Measurements from ENCODE around the gene SCAF8.

SCAF8 gene

DNA sequence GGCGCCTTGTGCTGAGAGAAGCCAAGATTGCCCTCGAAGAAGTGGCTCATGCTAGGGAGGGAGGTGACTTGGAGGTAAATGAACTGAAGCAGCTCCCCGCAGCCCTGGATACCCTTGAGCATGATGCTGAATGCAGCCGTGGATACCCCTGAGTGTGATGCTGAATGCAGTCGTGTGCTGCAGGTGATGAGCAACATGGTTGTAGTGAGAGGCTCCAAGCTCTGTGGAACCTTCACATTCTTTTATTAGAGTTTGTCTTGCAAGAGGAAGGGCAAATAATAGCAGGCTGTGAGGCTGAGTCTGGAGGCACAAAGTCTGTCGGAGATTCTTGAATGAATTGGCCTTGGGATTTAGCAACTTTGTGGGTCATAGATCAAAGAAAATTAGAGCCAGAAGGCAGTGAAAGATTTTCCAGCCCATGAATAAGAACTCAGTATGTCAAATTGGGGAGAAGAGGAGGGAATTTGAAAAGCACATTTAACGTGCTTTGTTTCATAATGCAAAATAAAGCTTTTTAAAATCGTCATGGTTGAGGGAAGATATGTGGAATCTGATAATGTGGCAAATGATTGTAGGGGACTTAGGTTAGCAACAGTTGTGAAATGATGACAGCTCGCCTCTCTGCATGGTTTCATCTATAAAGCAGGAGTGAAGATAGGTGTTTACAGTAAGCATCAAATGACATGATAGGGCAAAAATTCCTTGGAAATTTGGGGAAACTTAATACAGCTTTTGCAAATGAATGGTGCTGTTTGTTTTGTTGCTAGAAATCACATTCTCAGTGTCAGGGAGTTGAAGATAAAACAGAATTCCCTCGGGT, 141.8 kb downstream of the SCAF8 start:
- H3K27ac ChIP-seq, result no peak overlapping the region
- TF ChIP-seq, protein P1, sequence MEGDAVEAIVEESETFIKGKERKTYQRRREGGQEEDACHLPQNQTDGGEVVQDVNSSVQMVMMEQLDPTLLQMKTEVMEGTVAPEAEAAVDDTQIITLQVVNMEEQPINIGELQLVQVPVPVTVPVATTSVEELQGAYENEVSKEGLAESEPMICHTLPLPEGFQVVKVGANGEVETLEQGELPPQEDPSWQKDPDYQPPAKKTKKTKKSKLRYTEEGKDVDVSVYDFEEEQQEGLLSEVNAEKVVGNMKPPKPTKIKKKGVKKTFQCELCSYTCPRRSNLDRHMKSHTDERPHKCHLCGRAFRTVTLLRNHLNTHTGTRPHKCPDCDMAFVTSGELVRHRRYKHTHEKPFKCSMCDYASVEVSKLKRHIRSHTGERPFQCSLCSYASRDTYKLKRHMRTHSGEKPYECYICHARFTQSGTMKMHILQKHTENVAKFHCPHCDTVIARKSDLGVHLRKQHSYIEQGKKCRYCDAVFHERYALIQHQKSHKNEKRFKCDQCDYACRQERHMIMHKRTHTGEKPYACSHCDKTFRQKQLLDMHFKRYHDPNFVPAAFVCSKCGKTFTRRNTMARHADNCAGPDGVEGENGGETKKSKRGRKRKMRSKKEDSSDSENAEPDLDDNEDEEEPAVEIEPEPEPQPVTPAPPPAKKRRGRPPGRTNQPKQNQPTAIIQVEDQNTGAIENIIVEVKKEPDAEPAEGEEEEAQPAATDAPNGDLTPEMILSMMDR (IDR thresholded peaks at IDR 0.05), result no peak
- TF ChIP-seq ZFX (IDR thresholded peaks at IDR 0.05; ENCODE audit: borderline replicate concordance), result no peak

DNA sequence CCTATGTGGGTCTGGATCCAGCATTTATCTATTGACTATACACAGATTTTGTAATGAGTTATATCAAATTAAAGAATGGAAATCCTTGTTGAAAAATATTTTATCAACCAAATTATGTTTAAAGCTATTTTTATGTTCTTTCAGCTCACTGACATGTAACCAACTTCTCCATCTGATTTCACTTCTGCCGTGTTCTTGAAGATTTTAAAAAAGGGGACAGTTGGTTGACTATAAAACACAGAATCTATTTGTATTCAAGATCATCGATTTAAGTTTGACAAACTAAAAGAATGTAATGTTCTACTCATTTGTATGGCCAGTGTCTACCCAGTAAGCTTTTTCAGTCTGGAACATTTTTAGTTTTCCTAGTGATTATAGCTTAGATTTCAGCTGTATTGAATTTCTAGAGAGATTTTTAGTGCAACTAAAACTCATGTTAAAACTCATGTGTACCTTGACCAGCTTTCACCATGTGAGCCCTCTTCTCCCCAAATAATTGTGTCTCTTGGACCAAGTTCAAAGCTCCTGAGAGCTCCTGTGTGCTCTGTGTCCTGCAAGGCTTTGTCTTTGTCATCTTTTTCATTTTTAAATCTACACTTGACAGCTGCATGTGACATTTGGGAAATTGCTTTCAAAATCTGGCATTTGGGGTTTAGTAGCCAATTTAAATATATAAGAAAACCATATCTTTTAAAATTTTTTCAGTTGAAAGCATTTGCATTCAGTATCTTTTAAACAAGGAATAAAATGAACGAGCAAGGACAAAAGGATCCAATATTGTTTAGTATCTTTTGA, 143.5 kb downstream of the SCAF8 start:
- no peak for TF ChIP-seq ZFX (IDR thresholded peaks at IDR 0.05; ENCODE audit: borderline replicate concordance)
- no peak overlapping the region for H3K27ac ChIP-seq

DNA sequence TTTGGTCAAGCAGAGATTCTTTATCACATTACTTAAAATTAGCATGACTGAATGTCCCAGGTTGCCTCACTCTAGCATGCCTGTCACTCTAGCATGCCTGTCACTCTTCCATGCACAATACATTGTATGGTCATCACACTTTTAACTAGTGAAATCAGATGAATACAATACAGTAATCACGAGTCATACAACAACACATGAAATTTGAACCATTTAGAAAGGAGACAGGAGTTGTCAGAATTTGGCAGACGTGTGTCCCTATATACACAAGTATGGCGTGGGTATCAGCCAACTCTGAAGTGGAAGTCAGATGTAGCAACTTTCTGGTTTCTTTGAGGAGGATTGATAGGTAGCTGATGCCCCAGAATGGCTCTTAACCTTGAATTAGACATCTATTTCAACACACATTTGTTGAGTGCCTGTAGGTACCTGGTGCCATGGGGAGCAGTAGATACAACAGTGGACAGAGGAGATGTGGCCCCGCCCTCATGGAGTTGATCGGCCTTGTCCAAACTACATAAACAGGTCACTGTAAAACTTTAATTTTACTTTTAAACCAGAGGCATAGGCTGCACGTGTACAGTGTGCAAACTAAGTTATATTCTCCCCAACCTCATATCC, 145.8 kb downstream of the SCAF8 start:
- no peak for TF ChIP-seq ZFX (IDR thresholded peaks at IDR 0.05; ENCODE audit: borderline replicate concordance)
- TF ChIP-seq, protein P1 (IDR thresholded peaks at IDR 0.05), result no peak
- H3K27ac ChIP-seq, result no peak overlapping the region

DNA sequence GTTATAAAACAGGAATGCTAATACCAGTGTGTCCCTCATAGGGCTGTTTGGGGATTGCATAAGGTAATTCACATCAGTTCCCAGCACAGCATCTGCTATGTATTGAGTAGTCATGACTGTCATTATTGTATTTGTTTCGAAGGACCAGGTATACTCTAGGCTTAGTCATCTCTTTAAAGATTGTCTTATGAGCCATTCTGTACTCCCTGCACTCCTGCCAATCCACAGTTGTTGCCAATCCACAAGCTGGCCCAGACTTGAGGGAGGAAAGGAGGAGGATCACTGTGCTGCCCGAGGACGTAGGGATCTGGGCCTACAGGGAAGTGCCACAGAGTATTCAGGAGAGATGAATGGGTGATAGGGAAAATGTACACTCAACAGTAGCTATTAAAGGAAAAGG, 148.9 kb downstream of the SCAF8 start:
- TF ChIP-seq, protein P1 (IDR thresholded peaks at IDR 0.05), result no peak
- no peak for TF ChIP-seq ZFX (IDR thresholded peaks at IDR 0.05; ENCODE audit: borderline replicate concordance)
- no peak overlapping the region for H3K27ac ChIP-seq

Measured in 22Rv1 (cell line).